Measurements from ENCODE around the gene ARL15. TPM values are rescaled to one million over a fixed set of nuclear protein-coding genes. Genes with fewer than 3 reads are reported as not detected.

The ARL15 gene
- total and polyA plus RNA-seq, 4 donors, result 5.7 to 66.2 (median 14.9) TPM

GRCh38 chr5:54227759-54228158 is 82.6 kb downstream of the ARL15 start:
- no peaks in the 10 kb centered on the region for H3K9me3 ChIP-seq (ENCODE audit: control insufficient read depth in 4 of 4, insufficient read depth in 3 of 4, low read length in 3 of 4)
- H3K36me3 ChIP-seq (ENCODE audit: control insufficient read depth in 4 of 4, insufficient read depth in 4 of 4, low read length in 4 of 4), result no peaks in the 10 kb centered on the region
- H3K9ac ChIP-seq (ENCODE audit: insufficient read depth in 1 of 2, low read length in 2 of 2), result no peak overlapping the region
- TF ChIP-seq CTCF (IDR thresholded peaks at IDR 0.05; ENCODE audit: control extremely low read depth, extremely low read depth), result no peak
- no peaks in the 10 kb centered on the region for H3K27me3 ChIP-seq (ENCODE audit: control insufficient read depth in 3 of 3, insufficient read depth in 3 of 3, low read length in 2 of 3)
- peaks cover 0 to 14% (median 0%) of the 10 kb centered on the region in 5 donors for H3K4me1 ChIP-seq (ENCODE audit: control insufficient read depth in 5 of 5, insufficient read depth in 5 of 5, low read length in 5 of 5)
- no peak overlapping the region for H3K4me3 ChIP-seq
- H3K27ac ChIP-seq (ENCODE audit: low read depth in 1 of 2, low read length in 1 of 2), result no peak overlapping the region
- no peak for DNase-seq
- WGBS, 2 donors, result 96% methylated on average over 1 of the region's 1 CpG
- no peak for ATAC-seq (ENCODE audit: insufficient read depth, low FRiP score)

DNA sequence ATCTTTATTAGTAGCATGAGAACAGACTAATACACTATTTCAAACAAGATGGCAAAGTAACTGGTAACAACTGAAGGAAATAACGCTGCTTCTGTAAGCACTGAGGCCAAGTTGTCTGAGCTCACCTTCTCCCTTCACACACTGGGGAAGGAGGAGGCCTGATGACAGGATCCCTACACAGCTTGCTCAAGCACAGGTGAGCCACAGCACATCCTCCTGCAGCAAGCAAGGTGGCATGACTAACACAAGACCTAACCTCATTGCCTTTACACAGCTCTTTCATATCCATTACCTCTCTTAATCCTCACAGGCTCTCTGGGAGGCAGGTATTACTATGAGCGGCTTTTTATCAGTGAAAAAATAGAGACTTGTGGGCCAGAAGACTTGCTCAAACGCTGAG is 83.3 kb downstream of the ARL15 start:
- ATAC-seq (ENCODE audit: insufficient read depth, low FRiP score), result no peak
- Histone ChIP-seq H3K9ac (ENCODE audit: insufficient read depth in 1 of 2, low read length in 2 of 2) (no peak overlapping the region), H3K4me1 (ENCODE audit: control insufficient read depth in 5 of 5, insufficient read depth in 5 of 5, low read length in 5 of 5) (peaks cover 0 to 11% (median 1%) of the 10 kb centered on the region in 5 donors), H3K9me3 (ENCODE audit: control insufficient read depth in 4 of 4, insufficient read depth in 3 of 4, low read length in 3 of 4) (no peaks in the 10 kb centered on the region), H3K27me3 (ENCODE audit: control insufficient read depth in 3 of 3, insufficient read depth in 3 of 3, low read length in 2 of 3) (no peaks in the 10 kb centered on the region), H3K27ac (ENCODE audit: low read depth in 1 of 2, low read length in 1 of 2) (no peak overlapping the region), H3K4me3 (no peak overlapping the region), H3K36me3 (ENCODE audit: control insufficient read depth in 4 of 4, insufficient read depth in 4 of 4, low read length in 4 of 4) (no peaks in the 10 kb centered on the region)
- TF ChIP-seq CTCF (IDR thresholded peaks at IDR 0.05; ENCODE audit: control extremely low read depth, extremely low read depth), result no peak
- no peak for DNase-seq
- WGBS, 2 donors, result 91 to 96% methylated on average over 3 of the region's 3 CpGs

GRCh38 chr5:54226215-54226614 is 84.2 kb downstream of the ARL15 start:
- Histone ChIP-seq H3K4me3 (no peak overlapping the region), H3K4me1 (ENCODE audit: control insufficient read depth in 5 of 5, insufficient read depth in 5 of 5, low read length in 5 of 5) (peaks cover 2 to 10% (median 3%) of the 10 kb centered on the region in 5 donors), H3K9me3 (ENCODE audit: control insufficient read depth in 4 of 4, insufficient read depth in 3 of 4, low read length in 3 of 4) (no peaks in the 10 kb centered on the region), H3K9ac (ENCODE audit: insufficient read depth in 1 of 2, low read length in 2 of 2) (no peak overlapping the region), H3K36me3 (ENCODE audit: control insufficient read depth in 4 of 4, insufficient read depth in 4 of 4, low read length in 4 of 4) (no peaks in the 10 kb centered on the region), H3K27ac (ENCODE audit: low read depth in 1 of 2, low read length in 1 of 2) (no peak overlapping the region), H3K27me3 (ENCODE audit: control insufficient read depth in 3 of 3, insufficient read depth in 3 of 3, low read length in 2 of 3) (no peaks in the 10 kb centered on the region)
- 73 to 82% methylated on average over 5 of the region's 5 CpGs for WGBS, 2 donors
- ATAC-seq (ENCODE audit: insufficient read depth, low FRiP score), result no peak
- DNase-seq, result no peak
- TF ChIP-seq CTCF (IDR thresholded peaks at IDR 0.05; ENCODE audit: control extremely low read depth, extremely low read depth), result no peak

All from lung (tissue), 12 donors.